ENCODE results near the gene TTYH1.
A peak's percentile ranks its signal among the peaks of the same experiment; 100 is the strongest.

The TTYH1 gene

GRCh38 chr19:54392105-54392504 is 23.2 kb upstream of the TTYH1 start:
- no peak for DNase-seq

GRCh38 chr19:54393381-54393780 is 21.9 kb upstream of the TTYH1 start:
- no peak for DNase-seq

DNA sequence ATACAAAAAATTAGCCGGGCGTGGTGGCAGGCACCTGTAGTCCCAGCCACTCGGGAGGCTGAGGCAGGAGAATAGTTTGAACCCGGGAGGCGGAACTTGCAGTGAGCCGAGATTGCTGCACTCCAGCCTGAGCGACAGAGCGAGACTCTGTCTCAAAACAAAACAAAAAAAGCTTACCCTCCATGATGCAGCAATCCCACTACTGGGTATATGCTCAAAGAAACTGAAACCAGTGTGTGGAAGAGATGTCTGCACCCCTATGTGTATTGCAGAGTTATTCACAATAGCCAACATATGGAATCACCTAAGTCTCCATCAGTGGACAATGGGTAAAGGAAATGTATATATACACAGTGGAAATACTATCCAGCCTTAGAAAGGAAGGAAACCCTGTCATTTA is 19.6 kb upstream of the TTYH1 start:
- DNase-seq: no peak

GRCh38 chr19:54399189-54399588 is 16.1 kb upstream of the TTYH1 start:
- DNase-seq: no peak

DNA sequence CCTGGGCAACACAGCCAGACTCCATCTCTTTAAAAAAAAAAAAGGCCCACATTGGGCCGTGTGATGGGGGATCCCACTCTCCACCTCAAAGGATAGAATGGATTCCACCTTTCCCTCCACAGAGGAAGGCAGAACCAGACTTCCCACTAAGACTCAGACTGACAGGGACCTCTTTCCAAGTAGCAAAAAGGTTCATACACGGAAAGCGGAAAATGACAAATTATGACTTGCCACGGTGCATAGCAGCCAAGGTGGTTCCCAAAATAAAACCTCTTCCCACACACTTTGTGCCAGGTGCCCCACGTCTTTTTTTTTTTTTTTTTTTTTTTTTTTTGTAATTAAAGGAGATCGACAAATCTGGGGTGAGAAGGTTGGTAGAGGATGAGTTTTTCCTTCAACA is 14.4 kb upstream of the TTYH1 start:
- DNase-seq: peak in 7 of 56 donors; percentile 7 to 36 (median 28)

GRCh38 chr19:54403054-54403453 is 12.2 kb upstream of the TTYH1 start:
- DNase-seq: no peak

- no peak for DNase-seq
These were observed 9.6 kb upstream of the TTYH1 start for GRCh38 chr19:54405628-54406027.

GRCh38 chr19:54407780-54408179 is 7.5 kb upstream of the TTYH1 start:
- no peak for DNase-seq

- no peak for DNase-seq
These were observed 6.7 kb upstream of the TTYH1 start for GRCh38 chr19:54408456-54409026.

DNA sequence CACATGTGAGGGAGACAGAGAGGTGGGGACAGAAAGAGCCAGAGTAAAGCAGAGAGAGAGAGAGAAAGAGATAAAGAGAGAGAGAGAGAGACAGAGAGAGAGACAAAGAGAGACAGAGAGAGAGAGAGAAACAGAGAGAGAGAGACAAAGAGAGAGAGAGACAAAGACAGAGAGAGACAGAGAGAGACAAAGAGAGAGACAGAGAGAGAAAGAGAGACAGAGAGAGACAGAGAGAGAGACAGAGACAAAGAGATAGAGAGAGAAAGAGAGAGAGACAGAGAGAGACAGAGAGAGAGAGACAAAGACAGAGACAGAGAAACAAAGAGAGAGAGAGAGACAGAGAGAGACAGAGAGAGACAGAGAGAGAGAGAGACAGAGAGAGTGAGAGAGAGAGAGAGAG is 4.2 kb upstream of the TTYH1 start:
- no peak for DNase-seq

DNA sequence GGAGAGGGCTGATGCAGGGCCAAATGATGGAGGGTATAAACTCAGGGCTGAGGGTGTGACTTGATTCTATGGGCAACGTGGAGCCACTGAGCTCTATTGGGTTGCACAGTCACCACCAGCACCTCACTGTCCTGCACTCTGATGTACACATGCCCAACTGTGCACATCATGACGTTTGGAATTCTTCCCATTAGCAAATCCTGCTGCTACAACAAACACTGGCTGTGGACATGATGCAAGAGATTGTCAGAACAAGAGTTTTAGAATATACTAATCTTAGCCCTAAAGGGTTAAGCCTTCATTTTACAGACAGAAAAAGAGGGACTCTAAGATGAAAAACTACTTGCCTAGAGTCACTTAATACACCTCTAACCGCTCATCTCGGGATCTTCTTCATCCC is 2.4 kb upstream of the TTYH1 start:
- DNase-seq: no peak

DNA sequence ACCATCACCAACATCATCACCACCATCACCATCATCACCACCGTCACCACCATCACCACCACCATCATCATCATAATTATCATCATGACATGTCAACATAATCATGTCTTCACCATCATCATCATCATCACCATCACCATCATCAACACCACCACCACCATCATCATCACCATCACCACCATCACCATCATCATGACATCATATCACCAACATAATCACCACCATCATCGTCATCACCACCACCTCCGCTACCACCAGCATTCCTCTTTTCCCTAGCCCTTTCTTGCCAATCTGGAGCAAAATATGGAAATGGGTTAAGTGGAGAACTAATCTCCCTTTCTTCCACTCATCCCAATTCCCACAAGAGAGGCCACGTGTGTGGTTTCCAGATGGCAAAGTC is 1.1 kb upstream of the TTYH1 start:
- DNase-seq: no peak

DNA sequence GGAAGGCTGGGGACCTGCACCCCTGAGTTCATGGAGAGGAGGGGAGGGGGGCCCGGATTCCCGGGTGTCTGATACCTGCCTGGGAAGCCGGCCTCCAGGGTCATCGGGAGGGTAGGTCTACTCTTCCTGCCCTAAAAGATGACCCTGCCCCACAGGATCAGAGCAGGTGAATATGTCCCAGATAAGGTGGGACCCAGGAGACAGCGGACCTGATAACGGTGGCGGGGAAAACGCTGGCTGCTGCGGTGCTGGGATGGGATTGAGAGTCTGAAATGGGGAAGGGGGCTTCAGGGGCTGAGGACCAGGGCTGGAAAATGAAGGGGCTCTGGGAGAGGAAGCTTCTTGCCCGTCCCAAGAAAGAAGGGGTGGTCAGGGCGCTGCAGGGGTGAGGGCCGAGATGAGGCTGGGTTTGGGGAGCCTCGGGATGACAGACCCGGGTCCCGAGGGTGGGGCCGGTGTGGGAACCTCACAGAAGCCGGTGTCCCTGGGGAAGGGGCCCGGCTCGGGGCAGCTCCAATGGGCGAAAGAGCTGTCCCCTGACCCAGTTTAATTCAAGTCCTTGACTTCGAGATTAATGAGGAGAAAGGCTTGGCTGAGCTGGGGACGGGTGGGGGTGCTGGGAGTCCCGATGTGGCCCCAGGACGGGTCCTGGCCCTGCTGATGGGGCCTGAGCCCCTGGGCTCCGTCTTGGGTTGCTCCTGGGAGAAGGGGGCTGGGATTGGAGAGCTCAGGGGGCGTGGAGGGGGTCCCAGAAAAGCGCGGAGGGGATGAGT is 823 bp downstream of the TTYH1 start:
- DNase-seq: peak in 11 of 56 donors; percentile 23 to 65 (median 49)

DNA sequence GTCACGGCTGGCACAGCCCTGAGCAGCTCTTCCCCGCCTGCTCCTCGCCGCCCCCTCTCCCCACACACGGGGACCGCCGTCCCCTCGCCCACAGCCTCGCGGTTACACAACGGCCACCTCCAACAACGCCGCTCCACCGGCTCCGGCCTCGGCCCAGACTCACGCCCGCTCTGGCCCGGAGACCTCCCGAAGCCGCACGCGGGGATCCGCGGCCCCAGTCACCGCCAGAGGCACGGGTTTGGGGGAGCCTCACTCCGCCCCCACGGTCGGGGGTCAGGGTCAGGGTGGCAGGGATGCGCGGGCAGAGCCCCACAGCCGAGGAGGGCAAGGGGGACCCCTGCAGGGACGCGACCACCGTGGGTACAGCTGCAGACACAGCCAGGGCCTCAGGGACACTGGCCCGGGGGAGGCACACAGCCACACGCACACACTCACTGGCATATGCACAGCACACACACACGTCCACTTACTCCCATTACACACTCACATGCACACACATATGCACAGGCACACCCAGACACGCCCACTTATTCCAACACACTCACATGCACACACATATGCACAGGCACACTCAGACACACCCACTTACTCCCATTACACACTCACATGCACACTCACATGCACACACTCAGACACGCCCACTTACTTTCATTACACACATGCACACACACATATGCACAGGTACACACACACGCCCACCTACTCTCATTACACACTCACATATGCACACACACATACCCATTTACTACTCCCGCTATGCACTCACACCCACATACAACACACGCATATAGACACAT is 1.6 kb downstream of the TTYH1 start:
- DNase-seq: peak in 16 of 56 donors; percentile 13 to 58 (median 34)

DNA sequence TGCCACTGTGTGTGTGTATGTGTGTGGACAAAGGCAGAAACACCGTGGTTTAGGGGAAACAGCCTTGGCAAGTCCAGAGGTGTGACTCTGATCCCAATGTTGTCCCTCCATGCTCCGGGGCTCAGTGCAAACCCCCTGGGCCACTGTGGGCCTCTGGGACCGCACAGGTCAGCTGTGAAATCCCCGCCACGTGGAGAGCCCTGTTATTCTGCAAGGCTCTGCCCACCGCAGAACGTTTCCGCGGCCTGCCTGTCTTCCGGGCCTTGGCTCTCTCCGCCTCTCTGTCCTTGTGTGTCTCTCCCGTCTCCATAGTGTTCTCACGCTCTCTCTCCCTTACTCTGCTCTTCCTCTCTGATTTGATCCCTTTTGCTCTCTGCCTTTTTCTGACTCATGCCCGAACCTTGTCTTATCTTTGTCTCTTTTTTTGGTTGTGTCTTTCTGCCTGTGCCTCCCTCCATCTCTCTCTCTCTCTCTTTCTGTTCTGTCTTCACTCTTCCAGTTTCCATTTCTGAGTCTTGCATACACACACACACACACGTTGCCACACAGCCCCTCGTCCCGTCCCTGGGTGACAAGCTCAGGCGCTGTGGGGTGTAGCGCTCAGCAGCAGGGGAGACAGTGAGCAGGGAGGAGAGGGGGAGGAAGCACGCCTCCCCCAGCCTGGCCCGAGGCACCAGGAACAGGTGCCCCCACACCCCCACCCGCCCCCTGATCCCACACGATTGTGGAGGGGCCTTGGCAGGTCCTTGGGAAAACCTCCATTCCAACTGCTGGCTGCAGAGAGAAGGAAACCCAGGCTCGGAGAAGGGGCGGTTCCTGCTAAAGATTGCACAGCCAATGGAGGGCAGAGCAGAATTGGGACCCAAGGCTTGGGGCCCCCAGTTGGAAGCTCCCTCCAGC is 3.0 kb downstream of the TTYH1 start:
- peak in 46 of 56 donors; percentile 31 to 84 (median 58) for DNase-seq

DNA sequence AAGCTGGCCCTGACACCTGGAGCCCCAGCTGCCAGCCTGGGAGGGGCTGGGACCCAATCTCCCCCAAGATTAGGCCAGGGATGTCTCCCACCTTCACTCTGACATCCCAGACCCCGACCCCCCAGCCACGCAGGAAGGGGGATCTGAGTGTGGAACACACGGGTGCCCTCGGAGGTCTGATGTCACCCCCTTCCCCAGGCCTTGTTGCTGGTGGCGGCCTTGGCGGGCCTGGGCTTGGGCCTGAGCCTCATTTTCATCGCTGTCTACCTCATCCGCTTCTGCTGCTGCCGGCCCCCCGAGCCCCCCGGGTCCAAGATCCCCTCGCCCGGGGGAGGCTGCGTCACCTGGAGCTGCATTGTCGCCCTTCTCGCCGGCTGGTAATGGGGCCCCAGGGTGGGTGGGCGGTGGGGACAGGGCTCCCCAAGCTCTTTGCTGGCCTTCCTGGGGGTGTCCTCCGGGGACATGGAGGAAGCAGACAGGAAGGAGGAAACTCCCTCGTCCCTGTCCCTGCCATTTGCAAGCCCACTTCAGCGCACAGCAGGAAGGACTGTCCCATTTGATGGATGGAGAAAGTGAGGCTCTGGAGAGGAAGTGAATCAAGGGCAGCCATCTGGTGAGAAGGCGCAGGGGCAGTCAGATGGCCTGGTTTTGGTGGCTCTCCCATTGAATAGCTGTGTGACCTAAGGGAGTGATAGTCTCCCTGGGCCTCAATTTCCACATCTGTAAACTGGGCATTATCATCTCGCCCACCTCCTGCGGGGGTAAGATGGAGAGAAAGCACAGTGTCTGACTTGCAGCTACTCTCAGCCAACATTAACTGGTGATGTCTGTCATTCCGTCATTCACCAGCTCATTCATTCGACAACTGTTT is 3.9 kb downstream of the TTYH1 start:
- peak in 2 of 56 donors; percentile 51 to 58 for DNase-seq

GRCh38 chr19:54420068-54420382 is 4.8 kb downstream of the TTYH1 start:
- peak in 2 of 56 donors; percentile 80 to 90 for DNase-seq

DNA sequence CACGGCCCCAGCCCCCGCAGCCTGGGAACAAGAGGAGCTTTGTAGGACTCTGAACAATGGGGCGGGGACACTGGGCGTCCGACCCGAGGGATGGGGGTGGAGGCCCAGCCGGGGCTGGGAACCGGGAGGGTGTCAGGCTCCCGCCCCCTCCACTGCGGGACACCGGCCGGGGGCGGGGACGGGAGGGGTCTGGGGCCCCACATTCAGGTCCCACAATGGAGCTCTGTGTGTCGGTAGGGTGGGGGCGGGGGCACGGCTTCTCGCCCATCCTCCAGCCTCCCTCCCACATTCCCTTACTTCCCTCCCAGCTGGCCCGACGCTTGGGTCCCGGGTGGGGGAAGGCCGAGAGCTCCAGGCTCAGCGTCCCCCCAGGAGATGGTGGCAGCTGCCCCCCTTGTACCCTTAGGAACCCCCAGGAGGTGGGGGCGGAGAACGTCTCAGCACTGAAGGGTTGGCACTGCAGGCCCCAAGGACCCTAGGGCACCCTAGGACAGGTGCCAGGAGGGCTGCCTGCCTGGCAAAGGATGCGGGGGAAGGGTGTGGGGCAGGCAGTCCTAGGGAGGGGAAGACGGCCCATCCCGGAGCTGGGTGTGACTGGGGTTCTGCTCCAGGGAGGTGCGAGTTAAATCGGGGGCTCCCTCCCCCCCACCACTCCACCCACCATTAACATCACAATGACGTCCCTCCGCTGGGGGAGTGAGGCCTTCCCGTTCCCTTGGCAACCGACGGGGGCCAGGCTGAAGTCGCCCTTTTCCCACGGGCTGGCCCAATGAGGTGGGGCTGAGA is 5.3 kb downstream of the TTYH1 start:
- DNase-seq: peak; percentile 84 to 99 (median 97)

GRCh38 chr19:54421169-54421516 is 5.9 kb downstream of the TTYH1 start:
- DNase-seq: peak in 1 of 56 donors; percentile 96

DNA sequence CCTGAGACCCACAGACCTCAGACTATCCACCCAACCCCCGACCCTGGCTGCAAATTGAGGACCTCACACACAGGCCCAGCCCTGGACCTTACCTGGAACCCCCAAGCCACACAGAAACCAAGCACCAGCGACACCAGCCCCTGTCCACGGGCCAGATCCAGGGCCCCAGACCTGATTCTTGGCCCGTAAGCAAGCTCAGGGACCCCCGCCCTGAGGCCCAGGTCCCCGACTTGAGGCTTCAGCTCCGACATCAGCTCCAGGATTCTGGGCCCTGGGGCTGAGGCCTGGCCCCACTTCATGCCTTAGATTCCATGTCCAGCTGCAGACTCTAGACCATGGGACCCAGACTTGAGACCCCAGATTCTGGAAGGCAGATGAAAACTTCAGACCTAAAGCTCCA is 6.3 kb downstream of the TTYH1 start:
- no peak for DNase-seq

All from nucleus accumbens (tissue), 56 donors.